ENCODE measurements around the gene NOX5.

GRCh38 chr15:69105451-69105985 is 91.0 kb downstream of the NOX5 start:
- no peak for TF ChIP-seq ZNF513 (CRISPR knock-in tag; conservative IDR thresholded peaks at IDR 0.05)
- no peak for TF ChIP-seq HINFP (CRISPR knock-in tag; IDR thresholded peaks at IDR 0.05; ENCODE audit: low read depth)
- TF ChIP-seq ATF7 (IDR thresholded peaks at IDR 0.05) = no peak
- TF ChIP-seq ATF7 (CRISPR knock-in tag; IDR thresholded peaks at IDR 0.05) = no peak
- TF ChIP-seq YY1 (IDR thresholded peaks at IDR 0.05; ENCODE audit: insufficient read depth, insufficient replicate concordance, low read depth, low read length) = no peak
- TF ChIP-seq FUBP1 (CRISPR knock-in tag; IDR thresholded peaks at IDR 0.05; ENCODE audit: borderline replicate concordance) = no peak
- TF ChIP-seq AFF4 (CRISPR knock-in tag; IDR thresholded peaks at IDR 0.05) = no peak
- no peak for TF ChIP-seq TEAD3 (CRISPR knock-in tag; optimal IDR thresholded peaks at IDR 0.05; ENCODE audit: borderline replicate concordance)
- no peak for TF ChIP-seq THRA (CRISPR knock-in tag; IDR thresholded peaks at IDR 0.05; ENCODE audit: borderline replicate concordance)
- no peak for TF ChIP-seq ZFP91 (CRISPR knock-in tag; IDR thresholded peaks at IDR 0.05; ENCODE audit: borderline replicate concordance)
- TF ChIP-seq HOMEZ (CRISPR knock-in tag; IDR thresholded peaks at IDR 0.05; ENCODE audit: low read depth) = no peak
- no peak for TF ChIP-seq SPEN (CRISPR knock-in tag; IDR thresholded peaks at IDR 0.05; ENCODE audit: low read depth)
- no peak for TF ChIP-seq IRX3 (CRISPR knock-in tag; IDR thresholded peaks at IDR 0.05; ENCODE audit: borderline replicate concordance, low read depth)
- TF ChIP-seq JUN (CRISPR knock-in tag; IDR thresholded peaks at IDR 0.05) = no peak
- TF ChIP-seq CTCF (CRISPR knock-in tag; IDR thresholded peaks at IDR 0.05) = no peak
